HepG2 (cell line): ENCODE data around the gene PLP1. TPM values are rescaled to one million over a fixed set of nuclear protein-coding genes. Genes with fewer than 3 reads are reported as not detected.

Source experiments
- ATAC-seq: fragments of 200-7000 bp; cut with Tn5 transposase; 3 replicates; pipeline ENCODE4 v1.9.1; 2020; ENCODE audit warnings: mild to moderate bottlenecking, moderate library complexity
- BruUV-seq: library from RNA; stranded (reverse); fragments of 400-500 nt; replicated peaks from 2 replicates; lab custom pipeline; 2021; lab: Mats Ljungman, UMichigan
- CTCF ChIA-PET: fragments of 300-600 bp; formaldehyde crosslinking; extraction: SDS; loops from one replicate; lab custom pipeline; 2021; ENCODE audit warnings: low total read pairs, inconsistent platforms, low intra/inter-chr PET ratio; lab: Yijun Ruan, JAX
- POLR2A ChIA-PET: fragments of 350-600 bp; sonication (Branson Sonifier 250); formaldehyde crosslinking; loops from one replicate; lab custom pipeline; 2020; ENCODE audit warnings: antibody characterized with exemption, inconsistent platforms; lab: Yijun Ruan, JAX
- DNase-seq: peaks from one replicate; pipeline ENCODE4 v3.0.0-alpha.2; 2015; ENCODE audit warnings: low spot score
- FAIRE-seq: peaks from 3 replicates; lab custom pipeline; 2011; peaks lifted over from hg19 to GRCh38; lab: Jason Lieb, UNC
- H2AFZ ChIP-seq: one replicate; pipeline ENCODE4 v1.6.1; 2011; ENCODE audit warnings: low read length, inconsistent platforms
- H3K27ac ChIP-seq: fragments of 300-600 bp; 3 replicates; pipeline ENCODE4 v1.8.0; 2011; ENCODE audit warnings: mixed run types, mild to moderate bottlenecking, mixed read lengths, low read length, inconsistent platforms; ENCODE audit not compliant: insufficient read depth; ENCODE audit errors: extremely low read length
- H3K27me3 ChIP-seq, 2 experiments: fragments of 200-600 bp in 1 of 2; 2 replicates in 1 of 2; 3 replicates in 1 of 2; pipeline versions ENCODE4 v1.6.0 to v1.8.0; 2011; ENCODE audit warnings: low read length in 2 of 2, mild to moderate bottlenecking in 2 of 2, moderate library complexity in 2 of 2, inconsistent platforms in 1 of 2; ENCODE audit not compliant: insufficient read depth in 2 of 2, control insufficient read depth in 1 of 2
- H3K36me3 ChIP-seq, 2 experiments: fragments of 200-600 bp in 1 of 2; replicated peaks in 1 of 2; 2 replicates in 1 of 2; 3 replicates in 1 of 2; pipeline versions ENCODE4 v1.5.1 to v1.8.0; 2011; ENCODE audit warnings: low read length in 2 of 2, inconsistent platforms in 1 of 2; ENCODE audit not compliant: insufficient read depth in 2 of 2, control insufficient read depth in 1 of 2
- H3K4me1 ChIP-seq: 2 replicates; pipeline ENCODE4 v1.5.1; 2012; ENCODE audit warnings: low read length, inconsistent platforms; ENCODE audit not compliant: insufficient read depth
- H3K4me2 ChIP-seq: 2 replicates; pipeline ENCODE4 v1.6.0; 2011; ENCODE audit warnings: low read depth, low read length, inconsistent platforms
- H3K4me3 ChIP-seq, 3 experiments: fragments of 200-600 bp in 1 of 3; sonication (generic), shearing (Covaris generic) in 1 of 3; replicated peaks in 1 of 3; 2 replicates each; pipeline ENCODE4 v1.5.1; 2011 to 2016; ENCODE audit warnings: low read length in 3 of 3, inconsistent platforms in 2 of 3, low read depth in 2 of 3, mild to moderate bottlenecking in 2 of 3, control low read depth in 1 of 3, mixed read lengths in 1 of 3; ENCODE audit not compliant: insufficient read depth in 1 of 3
- H3K79me2 ChIP-seq: one replicate; pipeline ENCODE4 v1.6.1; 2011; ENCODE audit warnings: low read length, inconsistent platforms; ENCODE audit not compliant: insufficient read depth
- H3K9ac ChIP-seq: 2 replicates; pipeline ENCODE4 v1.6.0; 2011; ENCODE audit warnings: mild to moderate bottlenecking, low read depth, low read length, inconsistent platforms; ENCODE audit not compliant: insufficient read depth
- H3K9me3 ChIP-seq: 2 replicates; pipeline ENCODE4 v1.5.1; 2012; ENCODE audit warnings: mild to moderate bottlenecking, low read length
- H4K20me1 ChIP-seq: 2 replicates; pipeline ENCODE4 v1.6.0; 2011; ENCODE audit warnings: inconsistent platforms, mild to moderate bottlenecking, low read length, moderate library complexity; ENCODE audit not compliant: insufficient read depth
- CBX1 ChIP-seq: IDR thresholded peaks from one replicate; pipeline ENCODE4 v1.6.1; 2016; ENCODE audit warnings: antibody characterized with exemption, low read depth
- SALL1 ChIP-seq: sonication (generic); formaldehyde crosslinking; IDR thresholded peaks from 2 replicates; pipeline ENCODE4 v1.8.0; 2022; ENCODE audit warnings: mild to moderate bottlenecking, missing genetic modification reagents
- THAP11 ChIP-seq: IDR thresholded peaks from 2 replicates; pipeline ENCODE4 v1.6.1; 2016; ENCODE audit warnings: missing biosample characterization, missing genetic modification reagents
- ZNF136 ChIP-seq: sonication (generic); formaldehyde crosslinking; IDR thresholded peaks from 2 replicates; pipeline ENCODE4 v1.8.1; 2022; ENCODE audit warnings: low read depth, mild to moderate bottlenecking, moderate library complexity, missing genetic modification reagents
- ZNF577 ChIP-seq: sonication (generic); formaldehyde crosslinking; IDR thresholded peaks from 2 replicates; pipeline ENCODE4 v1.4.0; 2020; ENCODE audit warnings: mild to moderate bottlenecking, low read depth, missing genetic modification reagents, borderline replicate concordance
- WGBS: methylation state at CpG from one replicate; pipeline ENCODE4 v1.1.6; 2017; ENCODE audit warnings: low lambda C conversion rate; 5-methylcytosine and 5-hydroxymethylcytosine counted together
- in situ Hi-C: cut with HindIII; loops from 2 replicates; pipeline ENCODE4 v1.10.0; 2017; ENCODE audit warnings: low pct_unique_long_range_greater_than_20kb; ENCODE audit not compliant: extremely low pct_ligation_motif_present
- intact Hi-C: fragments of 100-400 bp; cut with micrococcal nuclease; formaldehyde crosslinking; loops from one replicate; pipeline ENCODE4 v1.10.0; 2022; ENCODE audit not compliant: unreplicated experiment
- polyA plus RNA-seq, 8 experiments: library from polyadenylated mRNA; depleted of rRNA in 3 of 8; stranded (reverse) in 7 of 8; unstranded in 1 of 8; fragments of >200 nt; fragmentation: Illumina TruSeq in 4 of 8; extraction: Trizol in 4 of 8; gene quantifications; 2 replicates each; pipeline versions ENCODE4 v1.2.1 to v1.2.3, GENCODE V29; 2011 to 2016; ENCODE audit warnings: low read depth in 4 of 8, missing spikeins in 1 of 8, mixed read lengths in 1 of 8; ENCODE audit not compliant: insufficient read depth in 1 of 8
- total RNA-seq, 5 experiments: library from RNA; depleted of rRNA; stranded (reverse); fragments of >200 nt; fragmentation: Illumina TruSeq; extraction: Trizol; gene quantifications; 2 replicates each; pipeline ENCODE4 v1.2.3, GENCODE V29; 2016; ENCODE audit warnings: low read depth in 1 of 5
- TF ChIP-seq, protein P1 (sequence below): sonication (generic); formaldehyde crosslinking; IDR thresholded peaks from 2 replicates; pipeline ENCODE4 v1.5.1; 2020; ENCODE audit warnings: missing genetic modification reagents, mild to moderate bottlenecking, borderline replicate concordance

PLP1 gene
- total and polyA plus RNA-seq, 2 of the 13 experiments (the other 11 are each of a cell fraction or from before 2014, with no cell fraction given), result 0.15 to 0.27 TPM

DNA sequence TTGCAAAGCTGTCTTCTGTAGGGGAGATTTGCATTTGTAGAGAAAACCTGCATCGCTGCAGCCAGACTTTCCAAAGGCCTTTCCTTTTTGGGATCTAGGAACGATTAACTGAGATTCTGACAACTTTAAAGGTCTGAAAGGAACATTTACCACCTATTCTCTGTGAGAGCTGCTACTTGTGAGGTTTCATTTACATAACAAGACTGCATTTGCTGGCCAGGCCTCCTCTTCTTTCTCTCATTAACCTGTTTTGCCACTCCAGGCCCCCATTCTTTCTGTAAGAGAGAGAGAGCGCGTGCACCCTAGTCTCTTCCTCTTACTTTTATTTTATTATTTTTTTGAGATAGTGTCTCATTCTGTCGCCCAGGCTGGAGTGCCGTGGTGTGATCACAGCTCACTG lies 34.3 kb upstream of the PLP1 start (continued):
- TF ChIP-seq, protein P1, sequence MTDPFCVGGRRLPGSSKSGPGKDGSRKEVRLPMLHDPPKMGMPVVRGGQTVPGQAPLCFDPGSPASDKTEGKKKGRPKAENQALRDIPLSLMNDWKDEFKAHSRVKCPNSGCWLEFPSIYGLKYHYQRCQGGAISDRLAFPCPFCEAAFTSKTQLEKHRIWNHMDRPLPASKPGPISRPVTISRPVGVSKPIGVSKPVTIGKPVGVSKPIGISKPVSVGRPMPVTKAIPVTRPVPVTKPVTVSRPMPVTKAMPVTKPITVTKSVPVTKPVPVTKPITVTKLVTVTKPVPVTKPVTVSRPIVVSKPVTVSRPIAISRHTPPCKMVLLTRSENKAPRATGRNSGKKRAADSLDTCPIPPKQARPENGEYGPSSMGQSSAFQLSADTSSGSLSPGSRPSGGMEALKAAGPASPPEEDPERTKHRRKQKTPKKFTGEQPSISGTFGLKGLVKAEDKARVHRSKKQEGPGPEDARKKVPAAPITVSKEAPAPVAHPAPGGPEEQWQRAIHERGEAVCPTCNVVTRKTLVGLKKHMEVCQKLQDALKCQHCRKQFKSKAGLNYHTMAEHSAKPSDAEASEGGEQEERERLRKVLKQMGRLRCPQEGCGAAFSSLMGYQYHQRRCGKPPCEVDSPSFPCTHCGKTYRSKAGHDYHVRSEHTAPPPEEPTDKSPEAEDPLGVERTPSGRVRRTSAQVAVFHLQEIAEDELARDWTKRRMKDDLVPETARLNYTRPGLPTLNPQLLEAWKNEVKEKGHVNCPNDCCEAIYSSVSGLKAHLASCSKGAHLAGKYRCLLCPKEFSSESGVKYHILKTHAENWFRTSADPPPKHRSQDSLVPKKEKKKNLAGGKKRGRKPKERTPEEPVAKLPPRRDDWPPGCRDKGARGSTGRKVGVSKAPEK, result no peak
- TF ChIP-seq CBX1, result no peak
- no peak for TF ChIP-seq SALL1 (CRISPR knock-in tag)
- no peak for TF ChIP-seq THAP11 (CRISPR knock-in tag)

GRCh38 chrX:103747163-103747562 lies 29.5 kb upstream of the PLP1 start:
- no peak overlapping the region for H3K4me3 ChIP-seq
- TF ChIP-seq ZNF577 (CRISPR knock-in tag), result no peak
- no peak for TF ChIP-seq ZNF136 (CRISPR knock-in tag)
- TF ChIP-seq, all 625 proteins: peak for 0
- H3K9ac ChIP-seq, result no peak overlapping the region
- H3K36me3 ChIP-seq, result no peaks in the 10 kb centered on the region
- H3K27ac ChIP-seq, result no peak overlapping the region
- POLR2A ChIA-PET, result no interaction called here
- H3K27me3 ChIP-seq, result no peaks in the 10 kb centered on the region
- CTCF ChIA-PET, result no interaction called here
- no peak overlapping the region for H2AFZ ChIP-seq
- no peaks in the 10 kb centered on the region for H3K4me1 ChIP-seq
- H3K79me2 ChIP-seq, result no peaks in the 10 kb centered on the region
- FAIRE-seq, result no peak
- BruUV-seq, result no TSS peak
- ATAC-seq, result no peak
- H3K4me2 ChIP-seq, result no peak overlapping the region
- DNase-seq, result no peak
- in situ Hi-C loops (no loop called here), intact Hi-C loops (no loop called here)
- no peaks in the 10 kb centered on the region for H3K9me3 ChIP-seq
- no peaks in the 10 kb centered on the region for H4K20me1 ChIP-seq
- 0% methylated on average over 2 of the region's 2 CpGs for WGBS
